KBM-7 (cell line): ENCODE data around the gene STRN.
A peak's percentile ranks its signal among the peaks of the same experiment; 100 is the strongest.
"Not testable (repeated sequence)": the region's sequence is repeated elsewhere in the genome, so short reads cannot be mapped to it uniquely, and the experiment has no call there.

Experiments used
- DNase-seq: peaks from one replicate; pipeline ENCODE4 v3.0.0-alpha.2; 2015
- in situ Hi-C: fragments of 300-500 bp; cut with MboI; formaldehyde crosslinking; loops from 2 replicates; pipeline ENCODE4 v1.14.3; 2020; ENCODE audit warnings: low sequenced_read_pairs, low pct_unique_long_range_greater_than_20kb, mixed read lengths

The STRN gene

GRCh38 chr2:36919041-36919837, 47.1 kb downstream of the STRN start:
- in situ Hi-C loops: no loop called here
- DNase-seq: no peak

- in situ Hi-C loops: no loop called here
- no peak for DNase-seq
Observed at GRCh38 chr2:36918307-36918706, 48.0 kb downstream of the STRN start.

GRCh38 chr2:36915627-36916026, 50.7 kb downstream of the STRN start:
- peak; percentile 64 for DNase-seq
- in situ Hi-C loops: no loop called here

- DNase-seq: no peak
- in situ Hi-C loops: no loop called here
Observed at GRCh38 chr2:36912695-36913094, 53.6 kb downstream of the STRN start.

GRCh38 chr2:36911012-36911411, 55.3 kb downstream of the STRN start:
- no peak for DNase-seq
- in situ Hi-C loops: no loop called here

- in situ Hi-C loops: no loop called here
- DNase-seq: no peak
Observed at GRCh38 chr2:36906277-36906676, 60.1 kb downstream of the STRN start.

GRCh38 chr2:36904636-36905035, 61.7 kb downstream of the STRN start:
- in situ Hi-C loops: no loop called here

GRCh38 chr2:36902385-36903120, 63.8 kb downstream of the STRN start:
- no peak for DNase-seq
- in situ Hi-C loops: no loop called here

More at GRCh38 chr2:36904636-36905035, 61.7 kb downstream of the STRN start:
- DNase-seq: no peak

GRCh38 chr2:36892805-36893204, 73.5 kb downstream of the STRN start:
- in situ Hi-C loops: no loop called here

GRCh38 chr2:36889795-36890194, 76.5 kb downstream of the STRN start:
- in situ Hi-C loops: no loop called here
- peak; percentile 24 for DNase-seq

More at GRCh38 chr2:36892805-36893204, 73.5 kb downstream of the STRN start:
- DNase-seq: no peak

- in situ Hi-C loops, DNase-seq: not testable (repeated sequence)
Observed at GRCh38 chr2:36887095-36887494, 79.2 kb downstream of the STRN start.

GRCh38 chr2:36886664-36887063, 79.7 kb downstream of the STRN start:
- in situ Hi-C loops: no loop called here
- no peak for DNase-seq

- in situ Hi-C loops: no loop called here
- DNase-seq: no peak
Observed at GRCh38 chr2:36885605-36886004, 80.7 kb downstream of the STRN start.

GRCh38 chr2:36882532-36882931, 83.8 kb downstream of the STRN start:
- DNase-seq: no peak
- in situ Hi-C loops: no loop called here

- in situ Hi-C loops: no loop called here
- DNase-seq: no peak
Observed at GRCh38 chr2:36881816-36882215, 84.5 kb downstream of the STRN start.

GRCh38 chr2:36878429-36878828, 87.9 kb downstream of the STRN start:
- no peak for DNase-seq
- in situ Hi-C loops: no loop called here

- in situ Hi-C loops: no loop called here
- DNase-seq: no peak
Observed at GRCh38 chr2:36871068-36871707, 95.1 kb downstream of the STRN start.

GRCh38 chr2:36869606-36870005, 96.7 kb downstream of the STRN start:
- in situ Hi-C loops: no loop called here
- no peak for DNase-seq

GRCh38 chr2:36861896-36862295, 104.4 kb downstream of the STRN start:
- in situ Hi-C loops: no loop called here
- no peak for DNase-seq

- DNase-seq: no peak
- in situ Hi-C loops: no loop called here
Observed at GRCh38 chr2:36859366-36859792, 107.0 kb downstream of the STRN start.
